ENCODE measurements around the gene B3GNT2.
"Not testable (repeated sequence)": the region's sequence is repeated elsewhere in the genome, so short reads cannot be mapped to it uniquely, and the experiment has no call there.

Gene B3GNT2

DNA sequence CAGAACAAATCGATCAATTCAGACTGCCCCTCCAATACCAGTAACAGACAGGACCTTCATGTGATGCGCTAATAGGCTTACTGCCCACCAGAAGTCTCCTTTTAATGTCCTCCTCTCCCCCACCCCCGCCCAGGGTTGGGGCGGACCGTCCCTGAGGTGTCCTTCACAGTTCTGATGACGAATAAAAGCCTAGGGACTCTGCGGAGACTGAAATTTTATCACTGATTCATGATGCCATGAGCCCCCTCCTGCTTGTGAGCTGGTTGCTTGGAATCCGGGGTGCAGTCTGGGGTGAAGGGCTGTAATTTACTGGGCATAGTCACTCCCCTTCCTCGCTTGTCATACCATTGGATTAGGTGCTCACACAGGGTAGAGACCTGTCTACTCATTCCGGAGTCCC lies 42.3 kb downstream of the B3GNT2 start:
- no peak for DNase-seq (ENCODE audit: low spot score)

DNA sequence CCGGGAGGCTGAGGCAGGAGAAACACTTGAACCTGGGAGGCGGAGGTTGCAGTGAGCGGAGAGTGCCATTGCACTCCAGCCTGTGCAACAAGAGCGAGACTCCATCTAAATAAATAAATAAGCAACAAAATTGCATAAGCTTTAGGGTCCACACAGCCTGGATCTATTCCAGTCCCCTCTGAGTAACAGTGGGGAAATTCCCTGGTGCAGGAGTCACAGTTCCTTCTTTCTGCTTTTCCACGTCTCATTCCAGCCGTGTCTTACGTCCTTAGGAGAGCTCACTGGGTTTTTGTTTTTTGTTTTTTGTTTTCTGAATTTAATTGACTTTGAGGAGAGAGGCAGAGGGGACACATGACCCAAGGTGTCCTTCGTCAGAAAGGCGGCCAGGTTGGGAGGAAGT lies 44.6 kb downstream of the B3GNT2 start:
- no peak for DNase-seq (ENCODE audit: low spot score)

- DNase-seq (ENCODE audit: low spot score), result no peak
Observed at GRCh38 chr2:62243983-62244382, 48.1 kb downstream of the B3GNT2 start.

DNA sequence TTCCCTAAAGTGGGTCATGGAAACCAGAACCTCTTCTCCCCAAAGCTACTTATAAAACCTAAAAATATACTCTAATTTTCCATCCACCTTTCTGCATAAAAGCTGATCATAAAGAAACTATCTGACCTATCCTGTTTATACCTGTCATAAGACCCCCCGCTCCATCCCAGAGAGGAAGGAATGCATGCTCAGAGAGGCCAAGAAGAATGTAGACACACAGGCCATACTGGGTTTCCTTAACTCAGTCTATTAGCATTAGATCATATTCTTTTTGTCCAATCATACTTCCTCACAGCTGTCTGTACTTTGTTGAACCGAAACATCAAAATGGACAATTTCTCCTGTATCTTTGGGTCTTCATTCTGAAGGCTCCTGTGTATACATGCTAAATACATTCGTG lies 52.3 kb downstream of the B3GNT2 start:
- DNase-seq (ENCODE audit: low spot score), result no peak

DNA sequence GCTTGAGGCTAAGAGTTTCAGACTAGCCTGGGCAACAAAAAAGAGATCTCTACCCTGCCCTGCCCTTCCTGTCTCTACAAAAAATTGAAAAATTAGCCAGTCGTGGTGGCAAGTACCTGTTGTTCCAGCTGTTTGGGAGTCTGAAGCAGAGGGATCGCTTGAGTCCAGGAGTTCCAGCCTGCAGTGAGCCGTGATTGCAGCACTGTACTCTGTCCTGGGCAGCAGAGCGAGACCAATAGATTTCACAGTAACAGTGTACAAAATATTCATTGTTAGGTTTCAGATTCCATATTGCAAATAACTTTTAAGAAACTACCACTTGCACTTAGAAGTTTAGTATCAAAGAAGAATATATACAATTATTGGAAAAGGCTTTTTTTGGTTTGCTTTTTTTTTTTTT lies 54.3 kb downstream of the B3GNT2 start:
- no peak for DNase-seq (ENCODE audit: low spot score)

DNA sequence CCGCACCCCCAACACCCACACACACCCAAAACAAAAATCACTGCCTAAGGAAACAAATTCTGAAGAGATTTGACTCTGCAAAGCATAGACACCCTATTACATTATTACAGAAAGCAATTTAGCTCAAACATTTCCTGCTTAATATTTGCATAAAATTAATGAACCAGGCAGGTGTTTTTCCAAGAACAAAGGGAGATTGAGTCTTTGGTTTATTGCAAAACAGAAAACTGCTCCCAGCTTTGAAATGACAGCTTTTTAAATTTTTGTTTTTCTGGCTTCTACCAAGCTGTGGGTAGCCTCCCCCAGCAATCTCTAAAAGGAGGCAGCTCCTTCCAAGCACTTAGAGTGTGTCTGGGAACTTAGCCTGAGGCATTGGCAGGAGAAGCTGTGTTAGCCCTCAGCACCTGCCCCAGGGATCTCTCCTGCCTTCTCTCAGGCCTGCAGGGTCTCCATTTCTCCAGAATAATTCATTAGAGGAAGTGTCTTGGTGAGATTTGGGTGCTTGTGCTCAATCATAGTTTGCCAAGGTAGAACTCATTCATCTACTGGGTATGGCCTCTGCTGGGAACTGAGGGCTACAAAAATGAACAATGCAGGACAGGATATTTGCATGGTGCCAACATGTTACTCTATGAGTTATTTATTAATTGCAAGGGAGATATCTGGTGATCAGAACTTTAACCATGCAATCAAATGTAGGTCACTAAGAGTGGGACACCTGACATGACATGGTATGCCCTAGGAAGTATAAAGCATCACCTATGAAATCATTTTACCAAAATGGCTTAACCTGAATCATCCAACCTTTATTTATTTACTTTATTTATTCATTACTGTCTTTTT lies 58.7 kb downstream of the B3GNT2 start:
- no peak for DNase-seq (ENCODE audit: low spot score)

GRCh38 chr2:62257466-62257865 lies 61.6 kb downstream of the B3GNT2 start:
- DNase-seq (ENCODE audit: low spot score), result no peak

GRCh38 chr2:62263076-62263715 lies 67.3 kb downstream of the B3GNT2 start:
- DNase-seq (ENCODE audit: low spot score), result no peak

DNA sequence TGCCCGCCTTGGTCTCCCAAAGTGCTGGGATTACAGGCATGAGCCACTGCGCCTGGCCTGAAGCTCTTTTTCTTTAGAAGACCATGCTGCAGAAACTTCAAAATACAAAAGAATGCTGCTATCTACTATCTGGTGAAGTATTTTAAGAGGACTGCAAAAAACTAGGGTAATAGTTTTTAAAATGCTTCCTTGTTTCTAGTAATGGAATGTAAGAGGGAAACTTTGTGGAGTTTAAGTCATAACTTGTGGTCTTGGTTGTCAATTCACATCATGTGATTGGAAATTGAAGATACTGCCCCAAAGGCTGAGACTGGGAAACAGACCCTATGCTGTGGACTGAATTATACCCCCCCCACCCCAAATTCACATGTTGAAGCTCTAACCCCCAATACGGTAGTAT lies 68.3 kb downstream of the B3GNT2 start:
- DNase-seq (ENCODE audit: low spot score), result no peak

- DNase-seq (ENCODE audit: low spot score), result no peak
Observed at GRCh38 chr2:62265106-62265505, 69.2 kb downstream of the B3GNT2 start.

GRCh38 chr2:62266433-62267038 lies 70.6 kb downstream of the B3GNT2 start:
- no peak for DNase-seq (ENCODE audit: low spot score)

DNA sequence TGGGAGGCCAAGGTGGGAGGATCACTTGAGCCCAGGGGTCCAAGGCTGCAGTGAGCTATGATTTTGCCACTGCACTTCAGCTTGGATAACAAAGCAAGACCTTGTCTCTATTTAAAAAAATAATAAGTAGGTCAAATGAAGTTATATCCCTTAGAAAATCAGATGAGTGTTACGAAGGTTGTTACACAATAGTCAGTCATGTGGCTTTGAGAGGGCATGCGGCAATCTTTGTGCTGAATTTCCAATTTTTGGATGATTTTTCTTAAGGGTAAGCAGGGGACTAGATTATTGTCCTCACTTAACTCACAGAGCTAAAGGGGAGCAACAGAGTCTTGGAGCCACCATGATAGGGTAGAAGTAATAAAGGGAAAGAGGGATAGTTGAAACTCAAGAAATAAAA lies 71.8 kb downstream of the B3GNT2 start:
- DNase-seq (ENCODE audit: low spot score), result no peak

DNA sequence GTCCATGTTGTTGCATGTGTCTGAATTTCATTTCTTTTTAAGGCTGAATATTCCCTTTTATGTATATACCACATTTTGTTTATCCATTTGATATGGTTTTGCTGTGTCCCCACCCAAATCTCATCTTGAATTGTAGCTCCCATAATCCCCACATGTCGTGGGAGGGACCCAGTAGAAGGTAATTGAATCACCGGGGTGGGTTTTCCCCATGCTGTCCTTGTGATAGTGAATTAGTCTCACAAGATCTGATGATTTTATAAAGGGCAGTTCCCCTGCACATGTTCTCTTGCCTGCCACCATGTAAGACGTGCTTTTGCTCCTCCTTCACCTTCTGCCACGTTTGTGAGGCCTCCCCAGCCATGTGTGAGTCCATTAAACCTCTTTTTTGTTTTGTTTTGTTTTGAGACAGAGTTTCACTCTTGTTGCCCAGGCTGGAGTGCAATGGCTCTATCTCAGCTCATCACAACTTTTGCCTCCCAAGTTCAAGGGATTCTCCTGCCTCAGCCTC lies 72.8 kb downstream of the B3GNT2 start:
- DNase-seq (ENCODE audit: low spot score), result not testable (repeated sequence)

GRCh38 chr2:62270728-62271127 lies 74.8 kb downstream of the B3GNT2 start:
- DNase-seq (ENCODE audit: low spot score), result no peak

All from CD4-positive, alpha-beta T cell treated with Interleukin-15 for 4 hours (primary cell).